ENCODE measurements around the gene AWAT2.

GRCh38 chrX:70041993-70042392 is 7.7 kb downstream of the AWAT2 start:
- no peak for TF ChIP-seq POLR2AphosphoS5 (IDR thresholded peaks at IDR 0.05)
- no peak for TF ChIP-seq CTCF (IDR thresholded peaks at IDR 0.05)
- TF ChIP-seq EP300 (IDR thresholded peaks at IDR 0.05): no peak
